ENCODE data around the gene MS4A14. TPM values are rescaled to one million over a fixed set of nuclear protein-coding genes. Genes with fewer than 3 reads are reported as not detected.

MS4A14 gene
- total and polyA plus RNA-seq, 2 of the 8 experiments (the other 6 are each of a cell fraction or from before 2014, with no cell fraction given), result not detected

DNA sequence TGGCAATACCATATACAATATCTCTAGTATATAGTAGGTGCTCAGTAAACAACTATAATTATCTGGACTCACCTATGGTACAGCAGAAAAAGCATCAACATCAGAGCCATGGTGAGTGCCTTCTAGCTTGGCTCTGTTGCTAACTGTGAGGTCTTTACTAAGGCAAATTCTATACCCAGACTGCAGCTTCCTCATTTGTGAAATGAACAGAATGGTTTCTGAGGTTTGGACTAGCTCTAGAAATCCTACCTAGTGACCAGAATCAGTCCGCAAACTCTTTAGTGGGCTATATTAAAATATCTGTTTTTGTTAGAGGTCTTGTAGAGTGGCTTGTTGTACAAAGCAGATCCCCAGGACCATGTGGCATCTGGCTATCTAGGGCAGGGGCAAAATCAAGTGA is 63.1 kb downstream of the MS4A14 start (continued):
- TF ChIP-seq, protein P1, sequence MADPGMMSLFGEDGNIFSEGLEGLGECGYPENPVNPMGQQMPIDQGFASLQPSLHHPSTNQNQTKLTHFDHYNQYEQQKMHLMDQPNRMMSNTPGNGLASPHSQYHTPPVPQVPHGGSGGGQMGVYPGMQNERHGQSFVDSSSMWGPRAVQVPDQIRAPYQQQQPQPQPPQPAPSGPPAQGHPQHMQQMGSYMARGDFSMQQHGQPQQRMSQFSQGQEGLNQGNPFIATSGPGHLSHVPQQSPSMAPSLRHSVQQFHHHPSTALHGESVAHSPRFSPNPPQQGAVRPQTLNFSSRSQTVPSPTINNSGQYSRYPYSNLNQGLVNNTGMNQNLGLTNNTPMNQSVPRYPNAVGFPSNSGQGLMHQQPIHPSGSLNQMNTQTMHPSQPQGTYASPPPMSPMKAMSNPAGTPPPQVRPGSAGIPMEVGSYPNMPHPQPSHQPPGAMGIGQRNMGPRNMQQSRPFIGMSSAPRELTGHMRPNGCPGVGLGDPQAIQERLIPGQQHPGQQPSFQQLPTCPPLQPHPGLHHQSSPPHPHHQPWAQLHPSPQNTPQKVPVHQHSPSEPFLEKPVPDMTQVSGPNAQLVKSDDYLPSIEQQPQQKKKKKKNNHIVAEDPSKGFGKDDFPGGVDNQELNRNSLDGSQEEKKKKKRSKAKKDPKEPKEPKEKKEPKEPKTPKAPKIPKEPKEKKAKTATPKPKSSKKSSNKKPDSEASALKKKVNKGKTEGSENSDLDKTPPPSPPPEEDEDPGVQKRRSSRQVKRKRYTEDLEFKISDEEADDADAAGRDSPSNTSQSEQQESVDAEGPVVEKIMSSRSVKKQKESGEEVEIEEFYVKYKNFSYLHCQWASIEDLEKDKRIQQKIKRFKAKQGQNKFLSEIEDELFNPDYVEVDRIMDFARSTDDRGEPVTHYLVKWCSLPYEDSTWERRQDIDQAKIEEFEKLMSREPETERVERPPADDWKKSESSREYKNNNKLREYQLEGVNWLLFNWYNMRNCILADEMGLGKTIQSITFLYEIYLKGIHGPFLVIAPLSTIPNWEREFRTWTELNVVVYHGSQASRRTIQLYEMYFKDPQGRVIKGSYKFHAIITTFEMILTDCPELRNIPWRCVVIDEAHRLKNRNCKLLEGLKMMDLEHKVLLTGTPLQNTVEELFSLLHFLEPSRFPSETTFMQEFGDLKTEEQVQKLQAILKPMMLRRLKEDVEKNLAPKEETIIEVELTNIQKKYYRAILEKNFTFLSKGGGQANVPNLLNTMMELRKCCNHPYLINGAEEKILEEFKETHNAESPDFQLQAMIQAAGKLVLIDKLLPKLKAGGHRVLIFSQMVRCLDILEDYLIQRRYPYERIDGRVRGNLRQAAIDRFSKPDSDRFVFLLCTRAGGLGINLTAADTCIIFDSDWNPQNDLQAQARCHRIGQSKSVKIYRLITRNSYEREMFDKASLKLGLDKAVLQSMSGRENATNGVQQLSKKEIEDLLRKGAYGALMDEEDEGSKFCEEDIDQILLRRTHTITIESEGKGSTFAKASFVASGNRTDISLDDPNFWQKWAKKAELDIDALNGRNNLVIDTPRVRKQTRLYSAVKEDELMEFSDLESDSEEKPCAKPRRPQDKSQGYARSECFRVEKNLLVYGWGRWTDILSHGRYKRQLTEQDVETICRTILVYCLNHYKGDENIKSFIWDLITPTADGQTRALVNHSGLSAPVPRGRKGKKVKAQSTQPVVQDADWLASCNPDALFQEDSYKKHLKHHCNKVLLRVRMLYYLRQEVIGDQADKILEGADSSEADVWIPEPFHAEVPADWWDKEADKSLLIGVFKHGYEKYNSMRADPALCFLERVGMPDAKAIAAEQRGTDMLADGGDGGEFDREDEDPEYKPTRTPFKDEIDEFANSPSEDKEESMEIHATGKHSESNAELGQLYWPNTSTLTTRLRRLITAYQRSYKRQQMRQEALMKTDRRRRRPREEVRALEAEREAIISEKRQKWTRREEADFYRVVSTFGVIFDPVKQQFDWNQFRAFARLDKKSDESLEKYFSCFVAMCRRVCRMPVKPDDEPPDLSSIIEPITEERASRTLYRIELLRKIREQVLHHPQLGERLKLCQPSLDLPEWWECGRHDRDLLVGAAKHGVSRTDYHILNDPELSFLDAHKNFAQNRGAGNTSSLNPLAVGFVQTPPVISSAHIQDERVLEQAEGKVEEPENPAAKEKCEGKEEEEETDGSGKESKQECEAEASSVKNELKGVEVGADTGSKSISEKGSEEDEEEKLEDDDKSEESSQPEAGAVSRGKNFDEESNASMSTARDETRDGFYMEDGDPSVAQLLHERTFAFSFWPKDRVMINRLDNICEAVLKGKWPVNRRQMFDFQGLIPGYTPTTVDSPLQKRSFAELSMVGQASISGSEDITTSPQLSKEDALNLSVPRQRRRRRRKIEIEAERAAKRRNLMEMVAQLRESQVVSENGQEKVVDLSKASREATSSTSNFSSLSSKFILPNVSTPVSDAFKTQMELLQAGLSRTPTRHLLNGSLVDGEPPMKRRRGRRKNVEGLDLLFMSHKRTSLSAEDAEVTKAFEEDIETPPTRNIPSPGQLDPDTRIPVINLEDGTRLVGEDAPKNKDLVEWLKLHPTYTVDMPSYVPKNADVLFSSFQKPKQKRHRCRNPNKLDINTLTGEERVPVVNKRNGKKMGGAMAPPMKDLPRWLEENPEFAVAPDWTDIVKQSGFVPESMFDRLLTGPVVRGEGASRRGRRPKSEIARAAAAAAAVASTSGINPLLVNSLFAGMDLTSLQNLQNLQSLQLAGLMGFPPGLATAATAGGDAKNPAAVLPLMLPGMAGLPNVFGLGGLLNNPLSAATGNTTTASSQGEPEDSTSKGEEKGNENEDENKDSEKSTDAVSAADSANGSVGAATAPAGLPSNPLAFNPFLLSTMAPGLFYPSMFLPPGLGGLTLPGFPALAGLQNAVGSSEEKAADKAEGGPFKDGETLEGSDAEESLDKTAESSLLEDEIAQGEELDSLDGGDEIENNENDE (IDR thresholded peaks at IDR 0.05; ENCODE audit: insufficient replicate concordance, low read length), result no peak
- no peak for TF ChIP-seq TBP (IDR thresholded peaks at IDR 0.05; ENCODE audit: low read depth, low read length)
- TF ChIP-seq PHF8 (conservative IDR thresholded peaks at IDR 0.05; ENCODE audit: low read depth, low read length), result no peak
- TF ChIP-seq SP4 (IDR thresholded peaks at IDR 0.05; ENCODE audit: low read length), result no peak
- no peak for TF ChIP-seq TAF7 (optimal IDR thresholded peaks at IDR 0.05; ENCODE audit: borderline replicate concordance, low read depth, low read length)
- TF ChIP-seq CEBPB (IDR thresholded peaks at IDR 0.05; ENCODE audit: low read depth, low read length), result no peak
- no peak for TF ChIP-seq POLR2A (IDR thresholded peaks at IDR 0.05; ENCODE audit: control extremely low read depth in 1 of 2, low read depth in 2 of 2, low read length in 2 of 2)

Data from H1 (cell line).